ENCODE data around the gene DNM2.

Gene DNM2

DNA sequence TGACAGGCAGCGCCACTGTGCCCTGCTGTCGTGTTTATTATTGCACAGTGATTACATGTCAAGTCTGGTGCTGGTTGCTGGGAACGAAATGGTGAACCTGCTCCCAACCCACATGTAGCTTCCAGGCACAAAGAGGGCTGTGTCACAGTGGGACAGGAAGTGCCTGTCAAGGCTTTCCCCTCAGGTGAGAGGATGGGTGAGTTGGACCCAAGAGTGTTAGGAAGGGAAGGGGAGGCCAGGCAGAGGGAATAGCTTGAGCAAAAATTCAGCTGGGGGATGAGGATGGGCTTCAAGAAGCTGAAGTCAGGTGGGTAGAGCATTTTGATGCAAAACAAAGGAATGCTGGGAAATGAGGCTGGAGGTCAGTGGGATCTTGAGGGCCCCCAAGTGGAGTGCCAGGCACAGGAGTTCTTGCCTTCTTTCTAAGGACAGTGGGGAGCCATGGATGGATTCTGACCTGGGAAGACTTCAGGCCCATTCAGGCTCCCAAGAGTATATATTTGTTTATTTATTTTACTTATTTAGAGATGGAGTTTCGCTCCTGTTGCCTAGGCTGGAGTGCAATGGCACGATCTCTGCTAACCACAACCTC is 25.1 kb upstream of the DNM2 start:
- no peaks in the 10 kb centered on the region for H3K27me3 ChIP-seq (ENCODE audit: insufficient read depth, poor library complexity, severe bottlenecking)
- DNase-seq (ENCODE audit: low read depth in 1 of 2, low spot score in 1 of 2), result no peak
- no peak overlapping the region for H3K27ac ChIP-seq (replicated peaks)
- TF ChIP-seq, protein P1, sequence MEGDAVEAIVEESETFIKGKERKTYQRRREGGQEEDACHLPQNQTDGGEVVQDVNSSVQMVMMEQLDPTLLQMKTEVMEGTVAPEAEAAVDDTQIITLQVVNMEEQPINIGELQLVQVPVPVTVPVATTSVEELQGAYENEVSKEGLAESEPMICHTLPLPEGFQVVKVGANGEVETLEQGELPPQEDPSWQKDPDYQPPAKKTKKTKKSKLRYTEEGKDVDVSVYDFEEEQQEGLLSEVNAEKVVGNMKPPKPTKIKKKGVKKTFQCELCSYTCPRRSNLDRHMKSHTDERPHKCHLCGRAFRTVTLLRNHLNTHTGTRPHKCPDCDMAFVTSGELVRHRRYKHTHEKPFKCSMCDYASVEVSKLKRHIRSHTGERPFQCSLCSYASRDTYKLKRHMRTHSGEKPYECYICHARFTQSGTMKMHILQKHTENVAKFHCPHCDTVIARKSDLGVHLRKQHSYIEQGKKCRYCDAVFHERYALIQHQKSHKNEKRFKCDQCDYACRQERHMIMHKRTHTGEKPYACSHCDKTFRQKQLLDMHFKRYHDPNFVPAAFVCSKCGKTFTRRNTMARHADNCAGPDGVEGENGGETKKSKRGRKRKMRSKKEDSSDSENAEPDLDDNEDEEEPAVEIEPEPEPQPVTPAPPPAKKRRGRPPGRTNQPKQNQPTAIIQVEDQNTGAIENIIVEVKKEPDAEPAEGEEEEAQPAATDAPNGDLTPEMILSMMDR (IDR thresholded peaks at IDR 0.05; ENCODE audit: insufficient read depth, low read length), result no peak
- TF ChIP-seq POLR2AphosphoS5 (IDR thresholded peaks at IDR 0.05; ENCODE audit: low read depth) (no peak), GABPA (IDR thresholded peaks at IDR 0.05; ENCODE audit: low read depth) (no peak), SPI1 (IDR thresholded peaks at IDR 0.05; ENCODE audit: borderline replicate concordance, low read depth) (no peak)
- TF ChIP-seq, protein P2, sequence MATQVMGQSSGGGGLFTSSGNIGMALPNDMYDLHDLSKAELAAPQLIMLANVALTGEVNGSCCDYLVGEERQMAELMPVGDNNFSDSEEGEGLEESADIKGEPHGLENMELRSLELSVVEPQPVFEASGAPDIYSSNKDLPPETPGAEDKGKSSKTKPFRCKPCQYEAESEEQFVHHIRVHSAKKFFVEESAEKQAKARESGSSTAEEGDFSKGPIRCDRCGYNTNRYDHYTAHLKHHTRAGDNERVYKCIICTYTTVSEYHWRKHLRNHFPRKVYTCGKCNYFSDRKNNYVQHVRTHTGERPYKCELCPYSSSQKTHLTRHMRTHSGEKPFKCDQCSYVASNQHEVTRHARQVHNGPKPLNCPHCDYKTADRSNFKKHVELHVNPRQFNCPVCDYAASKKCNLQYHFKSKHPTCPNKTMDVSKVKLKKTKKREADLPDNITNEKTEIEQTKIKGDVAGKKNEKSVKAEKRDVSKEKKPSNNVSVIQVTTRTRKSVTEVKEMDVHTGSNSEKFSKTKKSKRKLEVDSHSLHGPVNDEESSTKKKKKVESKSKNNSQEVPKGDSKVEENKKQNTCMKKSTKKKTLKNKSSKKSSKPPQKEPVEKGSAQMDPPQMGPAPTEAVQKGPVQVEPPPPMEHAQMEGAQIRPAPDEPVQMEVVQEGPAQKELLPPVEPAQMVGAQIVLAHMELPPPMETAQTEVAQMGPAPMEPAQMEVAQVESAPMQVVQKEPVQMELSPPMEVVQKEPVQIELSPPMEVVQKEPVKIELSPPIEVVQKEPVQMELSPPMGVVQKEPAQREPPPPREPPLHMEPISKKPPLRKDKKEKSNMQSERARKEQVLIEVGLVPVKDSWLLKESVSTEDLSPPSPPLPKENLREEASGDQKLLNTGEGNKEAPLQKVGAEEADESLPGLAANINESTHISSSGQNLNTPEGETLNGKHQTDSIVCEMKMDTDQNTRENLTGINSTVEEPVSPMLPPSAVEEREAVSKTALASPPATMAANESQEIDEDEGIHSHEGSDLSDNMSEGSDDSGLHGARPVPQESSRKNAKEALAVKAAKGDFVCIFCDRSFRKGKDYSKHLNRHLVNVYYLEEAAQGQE (IDR thresholded peaks at IDR 0.05; ENCODE audit: insufficient replicate concordance, low read depth), result no peak
- H3K4me3 ChIP-seq (replicated peaks; ENCODE audit: insufficient read depth, low read length), result no peak overlapping the region

DNA sequence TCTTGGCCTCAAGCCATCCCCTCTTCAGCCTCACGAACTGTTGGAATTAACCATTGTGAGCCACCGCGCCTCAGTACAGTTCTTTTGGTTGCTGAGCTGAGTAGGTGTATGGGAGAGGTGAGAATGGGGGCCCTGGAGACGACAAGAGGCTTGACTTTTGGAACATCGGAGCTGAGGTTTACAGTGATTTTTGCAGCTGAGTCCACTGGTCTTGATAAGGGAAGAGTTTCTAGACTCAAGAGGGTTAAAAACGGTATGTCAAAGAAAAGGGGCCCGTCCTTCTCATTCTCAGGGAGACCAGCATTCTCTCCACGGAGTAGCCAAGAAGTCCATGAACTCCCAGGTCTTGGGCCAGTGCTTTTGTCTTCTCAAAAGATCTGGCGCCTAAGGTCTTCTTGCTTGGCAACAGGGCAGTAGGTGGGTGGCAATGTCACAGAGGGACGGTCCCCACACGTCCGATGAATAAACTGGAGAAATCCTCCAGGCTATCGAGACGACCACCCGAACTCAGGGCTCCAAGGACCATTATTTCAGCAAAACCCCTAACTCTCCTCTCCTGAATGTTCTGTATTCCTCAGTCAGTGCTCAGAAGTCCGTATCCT is 23.1 kb upstream of the DNM2 start:
- no peak for TF ChIP-seq POLR2AphosphoS5 (IDR thresholded peaks at IDR 0.05; ENCODE audit: low read depth)
- TF ChIP-seq, protein P1 (IDR thresholded peaks at IDR 0.05; ENCODE audit: insufficient read depth, low read length), result no peak
- TF ChIP-seq, protein P2 (IDR thresholded peaks at IDR 0.05; ENCODE audit: insufficient replicate concordance, low read depth), result no peak
- TF ChIP-seq SPI1 (IDR thresholded peaks at IDR 0.05; ENCODE audit: borderline replicate concordance, low read depth), result no peak
- TF ChIP-seq GABPA (IDR thresholded peaks at IDR 0.05; ENCODE audit: low read depth), result no peak
- Histone ChIP-seq H3K27ac (replicated peaks) (no peak overlapping the region), H3K27me3 (ENCODE audit: insufficient read depth, poor library complexity, severe bottlenecking) (no peaks in the 10 kb centered on the region), H3K4me3 (replicated peaks; ENCODE audit: insufficient read depth, low read length) (no peak overlapping the region)
- no peak for DNase-seq (ENCODE audit: low read depth in 1 of 2, low spot score in 1 of 2)

DNA sequence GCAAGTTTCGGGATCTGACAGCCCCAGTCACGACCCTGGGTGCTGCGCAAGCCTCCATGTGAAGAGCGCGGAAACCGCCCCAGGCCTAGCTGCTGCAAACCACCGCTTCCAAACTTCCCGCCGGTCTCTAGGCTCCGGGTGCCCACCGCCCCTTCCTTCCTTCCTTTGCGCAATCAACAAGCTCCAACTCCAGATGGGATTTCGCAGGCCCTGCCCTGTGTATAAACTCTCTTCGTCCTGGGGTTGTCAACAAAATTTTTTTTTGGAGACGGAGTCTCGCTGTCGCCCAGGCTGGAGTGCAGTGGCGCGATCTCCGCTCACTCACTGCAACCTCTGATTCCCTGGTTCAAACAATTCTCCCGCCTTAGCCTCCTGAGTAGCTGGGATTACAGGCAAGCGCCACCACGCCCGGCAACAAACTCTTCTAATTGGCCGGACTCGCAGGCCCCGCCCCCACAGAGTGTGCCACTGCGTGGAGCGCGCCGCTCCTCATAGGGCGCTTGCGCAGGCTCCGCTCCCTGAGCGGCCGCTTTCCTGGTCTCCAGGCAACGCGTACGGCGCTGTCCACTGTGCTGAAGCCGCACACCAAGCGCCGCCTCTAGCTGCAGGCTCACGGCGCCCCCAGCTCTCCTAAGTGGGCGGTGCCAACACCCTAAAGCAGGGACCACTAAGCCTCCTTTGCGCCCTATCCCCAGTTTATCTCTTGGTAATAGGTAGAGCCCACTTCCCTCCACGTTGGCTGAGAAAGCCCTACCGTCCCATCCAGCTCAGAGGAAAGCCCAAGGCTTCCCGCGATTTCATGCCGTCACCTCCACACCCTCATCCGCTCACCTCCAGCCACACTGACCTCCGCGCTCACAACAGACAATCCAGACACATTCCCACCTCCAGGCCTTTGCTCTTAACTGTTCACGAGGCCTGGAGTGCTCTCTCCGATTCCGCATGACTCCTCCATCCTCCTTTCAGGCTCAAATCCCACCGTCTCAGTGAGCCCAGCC is 22.2 kb upstream of the DNM2 start:
- no peak for TF ChIP-seq GABPA (IDR thresholded peaks at IDR 0.05; ENCODE audit: low read depth)
- no peak for TF ChIP-seq SPI1 (IDR thresholded peaks at IDR 0.05; ENCODE audit: borderline replicate concordance, low read depth)
- TF ChIP-seq, protein P2 (IDR thresholded peaks at IDR 0.05; ENCODE audit: insufficient replicate concordance, low read depth), result peak; percentile 99
- TF ChIP-seq POLR2AphosphoS5 (IDR thresholded peaks at IDR 0.05; ENCODE audit: low read depth), result no peak
- TF ChIP-seq, protein P1 (IDR thresholded peaks at IDR 0.05; ENCODE audit: insufficient read depth, low read length), result no peak
- no peak overlapping the region for H3K27ac ChIP-seq (replicated peaks)
- DNase-seq (ENCODE audit: low read depth in 1 of 2, low spot score in 1 of 2), result peak; percentile 89 to 94
- H3K27me3 ChIP-seq (ENCODE audit: insufficient read depth, poor library complexity, severe bottlenecking), result no peaks in the 10 kb centered on the region
- peak overlapping the region; percentile 30 for H3K4me3 ChIP-seq (replicated peaks; ENCODE audit: insufficient read depth, low read length)
